Measurements from ENCODE around the gene SP3. TPM values are rescaled to one million over a fixed set of nuclear protein-coding genes. Genes with fewer than 3 reads are reported as not detected.

Gene SP3
- polyA plus RNA-seq, 1 donor from 2014 or later, result 54.4 TPM

GRCh38 chr2:173989160-173989883 is 24.1 kb upstream of the SP3 start:
- Mint-ChIP-seq H3K27me3 (no peaks in the 10 kb centered on the region), H3K27ac (peak overlapping the region; percentile 59 to 98 (median 67)), H3K36me3 (peaks cover 4% of the 10 kb centered on the region), H3K9me3 (no peaks in the 10 kb centered on the region), H3K4me3 (peak overlapping the region in 3 of 4 donors; percentile 31 to 89 (median 78)), H3K4me1 (peaks cover 24 to 48% (median 35%) of the 10 kb centered on the region in 3 donors)

DNA sequence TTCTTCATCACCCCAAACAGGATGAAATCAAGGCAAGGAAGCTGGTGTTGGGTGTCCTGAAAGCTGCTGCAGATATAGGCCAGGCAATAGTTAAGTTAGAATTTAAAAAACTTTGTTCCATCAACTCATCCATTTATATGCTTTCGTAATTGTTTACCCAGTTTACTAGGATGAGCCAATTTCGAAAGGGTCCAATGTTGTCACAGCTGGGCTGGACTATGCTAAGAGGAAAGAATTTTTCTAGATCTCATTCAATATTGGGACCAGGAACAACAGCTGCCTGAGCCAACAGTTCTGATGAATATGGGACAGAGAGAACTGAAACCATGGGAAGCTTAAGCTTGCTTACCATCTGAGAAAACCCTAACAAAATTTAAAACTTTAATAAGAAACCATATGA is 21.6 kb upstream of the SP3 start:
- H3K27me3 Mint-ChIP-seq, result no peaks in the 10 kb centered on the region
- peaks cover 4% of the 10 kb centered on the region for H3K36me3 Mint-ChIP-seq
- no peaks in the 10 kb centered on the region for H3K9me3 Mint-ChIP-seq
- no peak overlapping the region for H3K4me3 Mint-ChIP-seq
- peak overlapping the region in 1 of 3 donors; percentile 89 for H3K27ac Mint-ChIP-seq
- H3K4me1 Mint-ChIP-seq, result peaks cover 22 to 35% (median 26%) of the 10 kb centered on the region in 3 donors

- Mint-ChIP-seq H3K36me3 (peaks cover 4% of the 10 kb centered on the region), H3K4me1 (peaks cover 11 to 23% (median 14%) of the 10 kb centered on the region in 3 donors), H3K27me3 (no peaks in the 10 kb centered on the region), H3K4me3 (no peak overlapping the region), H3K9me3 (no peaks in the 10 kb centered on the region), H3K27ac (peak overlapping the region in 1 of 3 donors; percentile 59)
These were observed 20.4 kb upstream of the SP3 start for GRCh38 chr2:173985605-173985992.

- no peaks in the 10 kb centered on the region for H3K9me3 Mint-ChIP-seq
- no peaks in the 10 kb centered on the region for H3K27me3 Mint-ChIP-seq
- H3K4me3 Mint-ChIP-seq, result no peak overlapping the region
- H3K4me1 Mint-ChIP-seq, result peaks cover 9 to 18% (median 9%) of the 10 kb centered on the region in 3 donors
- H3K27ac Mint-ChIP-seq, result no peak overlapping the region
- peaks cover 4% of the 10 kb centered on the region for H3K36me3 Mint-ChIP-seq
These were observed 19.9 kb upstream of the SP3 start for GRCh38 chr2:173984866-173985604.

DNA sequence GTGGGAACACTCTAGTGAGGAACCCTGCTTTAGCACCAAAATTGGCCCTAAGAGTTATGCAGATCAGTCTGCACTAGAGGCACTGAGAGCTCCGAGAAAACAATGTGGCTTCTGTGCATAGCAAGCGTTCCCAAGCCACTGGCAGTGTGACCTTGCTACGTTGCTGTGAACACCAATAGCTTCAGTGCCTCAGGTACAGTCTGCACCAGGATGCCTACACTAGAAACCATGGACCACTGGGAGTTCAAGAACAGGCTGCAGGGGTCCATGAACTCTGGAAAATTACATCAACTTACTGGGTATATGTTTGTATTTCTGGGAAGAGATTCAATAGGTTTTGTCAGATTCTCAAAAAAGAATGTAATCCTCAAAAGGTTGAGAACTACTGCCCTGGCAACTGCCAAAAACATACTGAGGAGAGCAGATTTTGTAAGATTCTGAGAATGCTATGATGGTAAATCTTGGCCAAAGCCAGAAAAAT is 18.3 kb upstream of the SP3 start:
- no peak overlapping the region for H3K27ac Mint-ChIP-seq
- H3K9me3 Mint-ChIP-seq, result no peaks in the 10 kb centered on the region
- peaks cover 0 to 5% (median 1%) of the 10 kb centered on the region in 3 donors for H3K4me1 Mint-ChIP-seq

DNA sequence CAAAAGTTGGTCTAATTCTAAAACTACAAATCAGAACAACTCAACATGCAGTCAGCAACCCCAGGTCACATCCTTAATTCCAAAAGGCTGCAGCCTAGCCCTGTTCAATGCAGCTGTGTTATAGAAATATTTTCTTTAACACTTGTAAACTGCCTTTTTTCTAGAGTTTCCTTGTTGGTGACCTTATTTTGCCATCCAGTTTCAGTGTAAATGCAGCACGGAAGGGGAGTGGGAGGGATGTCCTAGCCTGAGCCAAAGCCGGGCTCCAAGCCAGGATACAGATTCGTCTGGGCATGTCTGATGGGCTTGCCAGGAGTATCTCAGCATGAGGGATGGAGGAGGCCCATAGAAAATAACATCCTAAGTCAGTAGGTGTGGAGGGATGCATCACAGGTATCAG is 17.7 kb upstream of the SP3 start:
- no peaks in the 10 kb centered on the region for H3K27me3 Mint-ChIP-seq
- no peaks in the 10 kb centered on the region for H3K9me3 Mint-ChIP-seq
- H3K27ac Mint-ChIP-seq, result no peak overlapping the region
- H3K4me1 Mint-ChIP-seq, result peaks cover 0 to 5% (median 1%) of the 10 kb centered on the region in 3 donors
- no peaks in the 10 kb centered on the region for H3K36me3 Mint-ChIP-seq
- no peak overlapping the region for H3K4me3 Mint-ChIP-seq

More for the DNA sequence above, 18.3 kb upstream of the SP3 start:
- no peaks in the 10 kb centered on the region for H3K27me3 Mint-ChIP-seq
- no peaks in the 10 kb centered on the region for H3K36me3 Mint-ChIP-seq
- no peak overlapping the region for H3K4me3 Mint-ChIP-seq

DNA sequence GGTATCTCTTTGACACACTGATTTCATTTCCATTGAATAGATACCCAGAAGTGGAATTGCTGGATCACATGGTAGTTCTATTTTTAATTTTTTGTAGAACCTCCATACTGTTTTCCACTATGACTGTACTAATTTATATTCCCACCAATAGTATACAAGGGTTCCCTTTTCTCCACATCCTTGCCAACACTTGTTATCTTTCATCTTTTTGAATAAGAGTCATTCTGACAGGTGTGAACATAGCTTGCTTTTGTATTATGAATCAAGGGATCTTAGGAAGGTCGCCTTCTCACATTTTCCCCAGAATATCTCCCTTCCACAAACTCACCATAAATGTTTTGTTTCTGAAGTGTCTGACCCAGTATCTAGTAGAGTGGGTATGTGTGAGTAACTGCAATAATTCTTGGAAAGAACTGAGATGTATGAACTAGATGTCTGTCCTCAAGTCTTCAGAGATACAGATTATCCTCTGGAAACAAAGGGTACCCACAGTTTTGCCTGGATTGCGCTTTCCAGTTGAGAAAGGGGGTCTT is 17.1 kb upstream of the SP3 start:
- no peak overlapping the region for H3K27ac Mint-ChIP-seq
- H3K9me3 Mint-ChIP-seq, result no peaks in the 10 kb centered on the region
- H3K4me3 Mint-ChIP-seq, result no peak overlapping the region
- H3K27me3 Mint-ChIP-seq, result no peaks in the 10 kb centered on the region
- no peaks in the 10 kb centered on the region for H3K36me3 Mint-ChIP-seq
- H3K4me1 Mint-ChIP-seq, result peaks cover 0 to 5% (median 1%) of the 10 kb centered on the region in 3 donors

GRCh38 chr2:173981520-173981919 is 16.3 kb upstream of the SP3 start:
- Mint-ChIP-seq H3K36me3 (no peaks in the 10 kb centered on the region), H3K9me3 (no peaks in the 10 kb centered on the region), H3K27me3 (no peaks in the 10 kb centered on the region), H3K4me3 (no peak overlapping the region), H3K27ac (no peak overlapping the region), H3K4me1 (peaks cover 0 to 4% (median 1%) of the 10 kb centered on the region in 3 donors)

DNA sequence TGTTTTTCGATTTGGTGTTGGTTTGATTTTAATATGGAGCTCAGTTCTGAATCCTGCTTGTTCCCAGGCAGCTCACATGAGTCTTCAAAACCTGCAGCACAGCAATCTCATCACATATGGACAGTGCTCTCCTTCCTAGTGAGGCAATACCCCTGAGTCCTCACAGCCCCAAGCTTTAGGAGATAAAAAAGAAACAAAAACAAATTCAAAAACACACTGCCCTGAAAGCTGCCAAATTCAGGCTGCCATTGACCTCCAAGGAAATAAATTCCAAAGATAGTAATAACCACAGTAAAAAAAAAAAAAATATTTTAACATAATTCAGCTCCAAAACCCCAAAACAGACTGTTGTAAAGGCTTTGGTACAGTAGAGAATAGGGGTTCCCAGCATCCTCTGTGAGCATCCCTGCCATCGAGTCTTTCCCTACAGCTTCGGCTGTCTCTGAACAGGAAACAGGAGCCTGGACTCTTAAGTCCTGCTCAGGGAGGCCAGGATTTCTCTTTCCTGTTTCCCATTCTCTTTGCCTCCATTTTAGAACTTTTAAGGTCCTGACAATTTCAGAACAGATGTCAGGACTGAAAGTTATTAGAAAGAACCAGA is 14.7 kb upstream of the SP3 start:
- H3K27ac Mint-ChIP-seq, result no peak overlapping the region
- H3K36me3 Mint-ChIP-seq, result no peaks in the 10 kb centered on the region

DNA sequence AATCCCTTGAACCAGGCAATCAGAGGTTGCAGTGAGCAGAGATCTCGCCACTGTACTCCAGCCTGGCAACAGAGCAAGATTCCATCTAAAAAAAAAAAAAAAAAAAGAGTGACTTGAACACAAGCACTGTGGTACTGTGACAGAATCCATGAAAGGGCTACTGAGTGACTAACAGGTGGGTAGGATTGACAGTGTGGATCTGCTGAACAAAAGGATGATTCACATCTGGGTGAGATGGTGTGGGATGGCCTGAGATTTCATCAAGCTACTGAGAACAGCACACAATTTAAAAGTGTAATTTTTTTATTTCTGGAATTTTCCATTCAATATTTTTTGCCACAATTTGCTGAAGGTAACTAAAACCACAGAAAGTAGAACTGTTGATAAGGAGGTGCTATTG is 13.3 kb upstream of the SP3 start:
- Mint-ChIP-seq H3K4me3 (no peak overlapping the region), H3K27ac (no peak overlapping the region)

More for the DNA sequence above, 14.7 kb upstream of the SP3 start:
- Mint-ChIP-seq H3K4me3 (no peak overlapping the region), H3K4me1 (no peaks in the 10 kb centered on the region), H3K27me3 (no peaks in the 10 kb centered on the region), H3K9me3 (no peaks in the 10 kb centered on the region)

DNA sequence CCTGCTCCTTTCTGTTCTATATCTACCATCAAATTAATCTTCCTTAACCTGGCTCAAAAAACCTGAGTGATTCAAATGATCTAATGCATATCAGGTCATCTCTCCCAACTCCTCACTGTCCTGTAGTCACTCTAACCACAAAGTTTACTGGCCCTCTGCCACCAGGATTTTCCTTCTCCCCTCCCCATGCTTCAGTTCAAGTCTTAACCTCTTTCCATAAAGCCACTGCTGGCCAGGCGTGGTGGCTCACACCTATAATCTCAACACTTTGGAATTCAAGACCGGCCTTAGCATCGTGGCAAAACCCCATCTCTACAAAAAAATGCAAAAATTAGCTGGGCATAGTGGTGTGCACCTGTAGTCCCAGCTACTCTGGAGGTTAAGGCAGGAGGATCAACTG is 7.5 kb upstream of the SP3 start:
- no peaks in the 10 kb centered on the region for H3K36me3 Mint-ChIP-seq
- H3K27me3 Mint-ChIP-seq, result no peaks in the 10 kb centered on the region
- peak overlapping the region in 1 of 4 donors; percentile 9 for H3K4me3 Mint-ChIP-seq
- H3K27ac Mint-ChIP-seq, result peak overlapping the region in 2 of 3 donors; percentile 32 to 48
- H3K4me1 Mint-ChIP-seq, result peaks cover 2 to 10% (median 4%) of the 10 kb centered on the region in 3 donors
- no peaks in the 10 kb centered on the region for H3K9me3 Mint-ChIP-seq

More for the DNA sequence above, 13.3 kb upstream of the SP3 start:
- H3K36me3 Mint-ChIP-seq, result no peaks in the 10 kb centered on the region
- no peaks in the 10 kb centered on the region for H3K9me3 Mint-ChIP-seq
- H3K27me3 Mint-ChIP-seq, result no peaks in the 10 kb centered on the region
- H3K4me1 Mint-ChIP-seq, result no peaks in the 10 kb centered on the region

GRCh38 chr2:173972165-173972564 is 7.0 kb upstream of the SP3 start:
- Mint-ChIP-seq H3K4me1 (peaks cover 2 to 10% (median 4%) of the 10 kb centered on the region in 3 donors), H3K36me3 (no peaks in the 10 kb centered on the region), H3K9me3 (no peaks in the 10 kb centered on the region), H3K4me3 (peak overlapping the region in 1 of 4 donors; percentile 9), H3K27me3 (no peaks in the 10 kb centered on the region), H3K27ac (peak overlapping the region in 1 of 3 donors; percentile 48)

GRCh38 chr2:173970516-173970924 is 5.3 kb upstream of the SP3 start:
- H3K27ac Mint-ChIP-seq, result peak overlapping the region in 1 of 3 donors; percentile 23
- H3K9me3 Mint-ChIP-seq, result no peaks in the 10 kb centered on the region
- H3K4me3 Mint-ChIP-seq, result peak overlapping the region in 3 of 4 donors; percentile 4 to 37 (median 4)

DNA sequence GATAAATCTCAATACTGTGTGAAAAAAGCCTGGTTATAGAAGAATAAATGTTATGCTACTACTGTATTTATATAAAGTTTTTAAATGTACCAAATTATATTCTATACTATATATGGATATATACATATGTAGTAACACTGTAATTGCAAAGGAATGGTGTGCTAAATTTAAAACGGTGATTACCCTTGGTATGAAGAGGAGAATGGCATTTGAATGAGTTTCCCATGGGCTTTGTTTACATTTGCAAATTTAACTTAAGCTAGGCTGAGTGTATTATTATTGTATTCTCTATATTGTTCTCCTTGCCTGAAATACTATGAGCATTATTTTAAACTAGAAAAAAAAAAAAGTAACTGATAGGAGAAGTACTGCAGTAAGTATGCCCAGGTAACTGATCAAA is 4.7 kb upstream of the SP3 start:
- Mint-ChIP-seq H3K27ac (peak overlapping the region in 1 of 3 donors; percentile 40), H3K9me3 (no peaks in the 10 kb centered on the region), H3K36me3 (no peaks in the 10 kb centered on the region), H3K4me3 (no peak overlapping the region), H3K4me1 (peaks cover 9 to 19% (median 12%) of the 10 kb centered on the region in 3 donors), H3K27me3 (no peaks in the 10 kb centered on the region)

More at GRCh38 chr2:173970516-173970924, 5.3 kb upstream of the SP3 start:
- H3K4me1 Mint-ChIP-seq, result peaks cover 9 to 19% (median 12%) of the 10 kb centered on the region in 3 donors
- no peaks in the 10 kb centered on the region for H3K36me3 Mint-ChIP-seq
- no peaks in the 10 kb centered on the region for H3K27me3 Mint-ChIP-seq

GRCh38 chr2:173968551-173968950 is 3.4 kb upstream of the SP3 start:
- H3K36me3 Mint-ChIP-seq, result no peaks in the 10 kb centered on the region
- peak overlapping the region in 2 of 4 donors; percentile 52 to 64 for H3K4me3 Mint-ChIP-seq
- peaks cover 9 to 19% (median 12%) of the 10 kb centered on the region in 3 donors for H3K4me1 Mint-ChIP-seq
- peak overlapping the region in 2 of 3 donors; percentile 27 to 55 for H3K27ac Mint-ChIP-seq
- no peaks in the 10 kb centered on the region for H3K27me3 Mint-ChIP-seq
- no peaks in the 10 kb centered on the region for H3K9me3 Mint-ChIP-seq

All from IgD-negative memory B cell (primary cell).